Neural cell (in vitro differentiated cells): ENCODE results near the gene ANKRD6.

Source experiments
- EP300 ChIP-seq: fragments of 450-650 bp; conservative IDR thresholded peaks from 2 replicates; pipeline ENCODE4 v1.6.1; 2014; ENCODE audit warnings: antibody characterized with exemption, mild to moderate bottlenecking, moderate library complexity; ENCODE audit not compliant: poor library complexity, severe bottlenecking
- EZH2 ChIP-seq: fragments of 200-600, 300-800 bp; shearing (Covaris generic), sonication (generic); IDR thresholded peaks from 2 replicates; pipeline ENCODE4 v1.6.1; 2014; ENCODE audit warnings: antibody characterized with exemption, low read length, borderline replicate concordance, mild to moderate bottlenecking; ENCODE audit not compliant: insufficient read depth, poor library complexity, severe bottlenecking
- POLR2AphosphoS5 ChIP-seq: IDR thresholded peaks from 2 replicates; pipeline ENCODE4 v1.6.1; 2012
- RAD21 ChIP-seq: fragments of 450-650 bp; conservative IDR thresholded peaks from 2 replicates; pipeline ENCODE4 v1.6.1; 2014; ENCODE audit warnings: antibody characterized with exemption, mild to moderate bottlenecking, moderate library complexity
- TAF1 ChIP-seq: IDR thresholded peaks from 2 replicates; pipeline ENCODE4 v1.6.1; 2012; ENCODE audit warnings: low read depth
- TF ChIP-seq, protein P1 (sequence below): fragments of 450-650 bp; IDR thresholded peaks from 2 replicates; pipeline ENCODE4 v1.5.1; 2014; ENCODE audit warnings: antibody characterized with exemption, mild to moderate bottlenecking, moderate library complexity; ENCODE audit not compliant: poor library complexity, severe bottlenecking

DNA sequence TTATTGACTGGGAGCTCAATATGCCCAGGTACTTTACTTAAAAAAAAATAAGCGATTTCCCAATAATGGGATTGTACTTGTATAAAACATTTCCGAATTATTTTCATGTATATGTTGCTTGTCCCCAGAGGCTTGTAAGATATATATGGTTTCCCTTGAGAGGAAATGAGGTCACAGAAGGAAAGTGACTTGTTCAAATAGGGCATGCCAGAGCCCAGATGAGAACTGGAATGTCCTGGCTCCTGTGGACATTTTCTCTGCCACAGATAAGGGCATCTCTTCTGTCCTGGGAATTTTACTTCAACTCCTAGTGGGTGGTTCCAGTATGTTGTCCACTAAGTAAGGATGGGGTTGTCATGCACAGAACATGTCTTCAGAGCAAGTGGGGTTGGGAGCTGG lies 142.6 kb downstream of the ANKRD6 start:
- TF ChIP-seq, protein P1, sequence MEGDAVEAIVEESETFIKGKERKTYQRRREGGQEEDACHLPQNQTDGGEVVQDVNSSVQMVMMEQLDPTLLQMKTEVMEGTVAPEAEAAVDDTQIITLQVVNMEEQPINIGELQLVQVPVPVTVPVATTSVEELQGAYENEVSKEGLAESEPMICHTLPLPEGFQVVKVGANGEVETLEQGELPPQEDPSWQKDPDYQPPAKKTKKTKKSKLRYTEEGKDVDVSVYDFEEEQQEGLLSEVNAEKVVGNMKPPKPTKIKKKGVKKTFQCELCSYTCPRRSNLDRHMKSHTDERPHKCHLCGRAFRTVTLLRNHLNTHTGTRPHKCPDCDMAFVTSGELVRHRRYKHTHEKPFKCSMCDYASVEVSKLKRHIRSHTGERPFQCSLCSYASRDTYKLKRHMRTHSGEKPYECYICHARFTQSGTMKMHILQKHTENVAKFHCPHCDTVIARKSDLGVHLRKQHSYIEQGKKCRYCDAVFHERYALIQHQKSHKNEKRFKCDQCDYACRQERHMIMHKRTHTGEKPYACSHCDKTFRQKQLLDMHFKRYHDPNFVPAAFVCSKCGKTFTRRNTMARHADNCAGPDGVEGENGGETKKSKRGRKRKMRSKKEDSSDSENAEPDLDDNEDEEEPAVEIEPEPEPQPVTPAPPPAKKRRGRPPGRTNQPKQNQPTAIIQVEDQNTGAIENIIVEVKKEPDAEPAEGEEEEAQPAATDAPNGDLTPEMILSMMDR, result no peak
- TF ChIP-seq EZH2 (no peak), RAD21 (no peak), POLR2AphosphoS5 (no peak), EP300 (no peak), TAF1 (no peak)
